ENCODE measurements around the gene TSR3.

DNA sequence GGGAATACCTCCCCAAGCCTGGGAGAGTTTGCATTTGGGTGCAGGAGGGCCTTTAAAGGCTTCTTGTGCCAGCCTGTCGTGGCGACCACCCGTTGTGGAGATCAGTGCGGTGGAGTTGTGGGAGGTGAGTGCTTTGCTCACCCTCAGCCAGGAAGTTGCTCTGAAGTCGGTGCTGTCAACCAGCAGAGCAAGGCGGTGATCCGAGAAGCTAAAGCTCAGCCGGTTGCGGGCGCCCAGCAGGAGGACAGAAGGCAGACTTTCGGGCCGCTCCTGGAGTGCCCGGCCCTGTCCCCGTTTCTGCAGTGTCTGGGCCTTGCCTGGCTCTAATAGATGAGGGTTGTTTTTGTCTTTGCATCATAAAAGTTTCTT lies 40.9 kb downstream of the TSR3 start:
- TF ChIP-seq, protein P1, sequence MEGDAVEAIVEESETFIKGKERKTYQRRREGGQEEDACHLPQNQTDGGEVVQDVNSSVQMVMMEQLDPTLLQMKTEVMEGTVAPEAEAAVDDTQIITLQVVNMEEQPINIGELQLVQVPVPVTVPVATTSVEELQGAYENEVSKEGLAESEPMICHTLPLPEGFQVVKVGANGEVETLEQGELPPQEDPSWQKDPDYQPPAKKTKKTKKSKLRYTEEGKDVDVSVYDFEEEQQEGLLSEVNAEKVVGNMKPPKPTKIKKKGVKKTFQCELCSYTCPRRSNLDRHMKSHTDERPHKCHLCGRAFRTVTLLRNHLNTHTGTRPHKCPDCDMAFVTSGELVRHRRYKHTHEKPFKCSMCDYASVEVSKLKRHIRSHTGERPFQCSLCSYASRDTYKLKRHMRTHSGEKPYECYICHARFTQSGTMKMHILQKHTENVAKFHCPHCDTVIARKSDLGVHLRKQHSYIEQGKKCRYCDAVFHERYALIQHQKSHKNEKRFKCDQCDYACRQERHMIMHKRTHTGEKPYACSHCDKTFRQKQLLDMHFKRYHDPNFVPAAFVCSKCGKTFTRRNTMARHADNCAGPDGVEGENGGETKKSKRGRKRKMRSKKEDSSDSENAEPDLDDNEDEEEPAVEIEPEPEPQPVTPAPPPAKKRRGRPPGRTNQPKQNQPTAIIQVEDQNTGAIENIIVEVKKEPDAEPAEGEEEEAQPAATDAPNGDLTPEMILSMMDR (IDR thresholded peaks at IDR 0.05): no peak
- TF ChIP-seq EP300 (IDR thresholded peaks at IDR 0.05) (no peak), POLR2A (IDR thresholded peaks at IDR 0.05) (no peak)

All from ovary (tissue), 3 donors.